ENCODE data around the gene MAGEA9B.
"Not testable (repeated sequence)": the region's sequence is repeated elsewhere in the genome, so short reads cannot be mapped to it uniquely, and the experiment has no call there.

The MAGEA9B gene

DNA sequence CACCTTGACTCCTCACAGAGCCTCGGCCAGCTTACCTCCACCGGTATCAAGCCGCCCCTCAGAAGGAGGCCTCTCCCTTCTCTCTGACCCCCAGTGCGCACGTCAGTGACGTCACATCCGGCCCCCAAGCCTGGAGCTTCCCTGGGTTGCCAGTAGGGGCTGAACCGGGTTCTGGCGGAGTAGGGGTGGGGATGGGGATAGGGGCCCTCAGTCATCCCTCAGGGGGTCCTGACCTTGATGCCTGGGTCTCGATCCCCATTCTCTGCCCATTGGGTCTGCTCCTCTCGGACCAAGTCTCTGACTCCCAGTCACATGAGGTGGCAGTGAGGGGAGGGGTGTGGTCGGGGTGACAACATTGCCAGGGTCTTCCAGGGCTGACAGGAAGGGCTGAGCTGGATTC is at the start of gene MAGEA9B:
Gene MAGEA9B (minus strand): TSS at position 101 of the 400 bp plus-strand sequence. CDS start 4,280 bp downstream, outside the sequence.
- H3K4me3 ChIP-seq; H3K27me3 ChIP-seq; H3K9me3 ChIP-seq; intact Hi-C loops (cut with DNase I; ENCODE audit: low total_unique reads); DNase-seq; H3K36me3 ChIP-seq; H3K4me1 ChIP-seq; H3K27ac ChIP-seq: not testable (repeated sequence)

DNA sequence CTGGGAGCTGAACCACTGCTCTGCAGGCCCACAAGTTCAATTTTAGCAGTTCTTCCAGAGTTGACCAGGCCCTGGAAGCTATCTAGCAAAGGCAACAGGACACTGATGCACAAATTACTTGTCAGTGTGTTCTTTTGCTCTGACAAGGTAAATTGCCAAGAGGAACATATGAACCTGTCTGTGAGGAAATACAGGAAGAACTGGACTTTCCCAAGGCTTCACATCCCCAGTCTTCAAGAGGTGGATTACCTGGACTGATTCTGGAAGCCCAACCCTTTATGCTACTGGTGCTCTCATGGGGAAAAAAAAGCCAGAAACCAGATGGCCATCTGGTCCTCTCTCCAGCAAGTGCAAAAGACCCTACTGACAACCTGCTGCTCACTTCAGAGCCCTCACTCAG is 46.3 kb upstream of the MAGEA9B start:
- no peaks in the 10 kb centered on the region for H3K27me3 ChIP-seq

GRCh38 chrX:149631234-149632165 is 44.2 kb upstream of the MAGEA9B start, which contains the start of gene TMEM185A:
TSS of gene TMEM185A (minus strand) at chrX:149631792. CDS start at chrX:149631580, 212 bp downstream.
- peak within 1 kb of the TSS; percentile 67 to 72 for H3K27ac ChIP-seq
- H3K4me3 ChIP-seq, result peak within 1 kb of the TSS; percentile 66 to 86
- peaks cover 0 to 13% (median 0%) of the 10 kb centered on the region in 4 donors for H3K4me1 ChIP-seq
- TF ChIP-seq CTCF (IDR thresholded peaks at IDR 0.05), result no peak
- DNase-seq, result peak; percentile 34 to 75
- no peaks in the 10 kb centered on the region for H3K36me3 ChIP-seq
- no peaks in the 10 kb centered on the region for H3K27me3 ChIP-seq
- H3K9me3 ChIP-seq, result no peaks in the 10 kb centered on the region
- intact Hi-C loops (cut with DNase I; ENCODE audit: low total_unique reads), result loop anchor here (10.0 kb wide), 1 partner anchor 67 kb away; no protein-coding TSS in a partner anchor

More for the DNA sequence above, 46.3 kb upstream of the MAGEA9B start:
- DNase-seq, result no peak
- Histone ChIP-seq H3K4me3 (no peak overlapping the region), H3K4me1 (peaks cover 0 to 13% (median 0%) of the 10 kb centered on the region in 4 donors), H3K27ac (no peak overlapping the region), H3K9me3 (no peaks in the 10 kb centered on the region), H3K36me3 (no peaks in the 10 kb centered on the region)
- TF ChIP-seq CTCF (IDR thresholded peaks at IDR 0.05), result no peak
- intact Hi-C loops (cut with DNase I; ENCODE audit: low total_unique reads), result loop anchor here (10.0 kb wide), 1 partner anchor 69 kb away; no protein-coding TSS in a partner anchor

- H3K4me3 ChIP-seq, result peak overlapping the region; percentile 66 to 86
- intact Hi-C loops (cut with DNase I; ENCODE audit: low total_unique reads), result loop anchor here (10.0 kb wide), 1 partner anchor 66 kb away; no protein-coding TSS in a partner anchor
- H3K36me3 ChIP-seq, result no peaks in the 10 kb centered on the region
- H3K9me3 ChIP-seq, result no peaks in the 10 kb centered on the region
- H3K27ac ChIP-seq, result peak overlapping the region; percentile 67 to 72
- peaks cover 0 to 13% (median 0%) of the 10 kb centered on the region in 4 donors for H3K4me1 ChIP-seq
- no peaks in the 10 kb centered on the region for H3K27me3 ChIP-seq
- TF ChIP-seq CTCF (IDR thresholded peaks at IDR 0.05), result no peak
- no peak for DNase-seq
Observed at GRCh38 chrX:149630681-149631233, 43.5 kb upstream of the MAGEA9B start.

GRCh38 chrX:149629730-149630387 is 42.6 kb upstream of the MAGEA9B start:
- Histone ChIP-seq H3K36me3 (no peaks in the 10 kb centered on the region), H3K4me3 (peak overlapping the region; percentile 66 to 86), H3K27ac (no peak overlapping the region), H3K9me3 (no peaks in the 10 kb centered on the region), H3K4me1 (peaks cover 0 to 13% (median 0%) of the 10 kb centered on the region in 4 donors), H3K27me3 (no peaks in the 10 kb centered on the region)
- TF ChIP-seq CTCF (IDR thresholded peaks at IDR 0.05), result no peak
- DNase-seq, result no peak
- intact Hi-C loops (cut with DNase I; ENCODE audit: low total_unique reads), result loop anchor here (10.0 kb wide), 1 partner anchor 65 kb away; no protein-coding TSS in a partner anchor
